ENCODE results near the gene KCTD2.

Gene KCTD2

DNA sequence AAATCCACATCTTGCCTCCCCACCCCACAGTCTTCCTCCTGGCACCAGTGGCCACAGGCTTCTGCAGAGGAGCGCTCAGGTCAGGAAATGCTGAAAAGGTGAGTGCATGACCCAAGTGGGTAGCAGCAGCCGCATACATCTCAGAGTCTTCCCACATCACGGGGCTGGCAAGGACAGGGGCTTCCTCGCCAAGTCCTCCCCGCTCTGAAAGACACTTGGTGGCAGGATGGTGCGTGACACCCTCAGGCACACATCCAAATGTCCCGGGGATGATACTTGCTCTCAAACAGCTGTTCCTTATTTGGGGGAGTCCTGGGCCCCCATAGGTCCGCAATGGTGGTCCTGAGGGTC, 32.0 kb downstream of the KCTD2 start:
- Histone ChIP-seq H3K9me3 (no peaks in the 10 kb centered on the region), H3K27me3 (no peaks in the 10 kb centered on the region), H3K36me3 (no peaks in the 10 kb centered on the region), H3K4me3 (ENCODE audit: low read depth, low read length) (no peak overlapping the region), H3K4me1 (peaks cover 11% of the 10 kb centered on the region)
- no peak for DNase-seq
- no peak for TF ChIP-seq CTCF (IDR thresholded peaks at IDR 0.05; ENCODE audit: low read depth, low read length)

- no peak for TF ChIP-seq CTCF (IDR thresholded peaks at IDR 0.05; ENCODE audit: low read depth, low read length)
- no peak overlapping the region for H3K4me3 ChIP-seq (ENCODE audit: low read depth, low read length)
- H3K9me3 ChIP-seq = no peaks in the 10 kb centered on the region
- H3K4me1 ChIP-seq = peaks cover 11% of the 10 kb centered on the region
- no peaks in the 10 kb centered on the region for H3K36me3 ChIP-seq
- H3K27me3 ChIP-seq = no peaks in the 10 kb centered on the region
- no peak for DNase-seq
Observed at GRCh38 chr17:75081611-75082540, 34.9 kb downstream of the KCTD2 start.

GRCh38 chr17:75082683-75083082, 35.7 kb downstream of the KCTD2 start:
- TF ChIP-seq CTCF (IDR thresholded peaks at IDR 0.05; ENCODE audit: low read depth, low read length) = no peak
- H3K4me3 ChIP-seq (ENCODE audit: low read depth, low read length) = no peak overlapping the region
- peaks cover 11% of the 10 kb centered on the region for H3K4me1 ChIP-seq

GRCh38 chr17:75084039-75084660, 37.1 kb downstream of the KCTD2 start:
- TF ChIP-seq CTCF (IDR thresholded peaks at IDR 0.05; ENCODE audit: low read depth, low read length) = no peak
- no peaks in the 10 kb centered on the region for H3K9me3 ChIP-seq
- H3K36me3 ChIP-seq = no peaks in the 10 kb centered on the region
- no peak overlapping the region for H3K4me3 ChIP-seq (ENCODE audit: low read depth, low read length)
- no peaks in the 10 kb centered on the region for H3K27me3 ChIP-seq
- no peak for DNase-seq
- H3K4me1 ChIP-seq = peaks cover 3% of the 10 kb centered on the region

More at GRCh38 chr17:75082683-75083082, 35.7 kb downstream of the KCTD2 start:
- Histone ChIP-seq H3K36me3 (no peaks in the 10 kb centered on the region), H3K9me3 (no peaks in the 10 kb centered on the region), H3K27me3 (no peaks in the 10 kb centered on the region)
- DNase-seq = no peak

GRCh38 chr17:75086496-75087181, 39.6 kb downstream of the KCTD2 start:
- no peaks in the 10 kb centered on the region for H3K9me3 ChIP-seq
- H3K36me3 ChIP-seq = no peaks in the 10 kb centered on the region
- no peak for TF ChIP-seq CTCF (IDR thresholded peaks at IDR 0.05; ENCODE audit: low read depth, low read length)
- H3K27me3 ChIP-seq = no peaks in the 10 kb centered on the region
- DNase-seq = no peak
- no peaks in the 10 kb centered on the region for H3K4me1 ChIP-seq
- H3K4me3 ChIP-seq (ENCODE audit: low read depth, low read length) = no peak overlapping the region

Measured in BE2C (cell line).